T1000 (cell line): ENCODE data around the gene TSHZ2.
"Not testable (repeated sequence)": the region's sequence is repeated elsewhere in the genome, so short reads cannot be mapped to it uniquely, and the experiment has no call there.

Experiments used
- DNase-seq: peaks from one replicate; lab custom pipeline; 2025; ENCODE audit warnings: mixed read lengths; lab: John Stamatoyannopoulos, UW

The TSHZ2 gene

GRCh38 chr20:52996130-52996529 lies 24.0 kb downstream of the TSHZ2 start:
- DNase-seq: no peak

DNA sequence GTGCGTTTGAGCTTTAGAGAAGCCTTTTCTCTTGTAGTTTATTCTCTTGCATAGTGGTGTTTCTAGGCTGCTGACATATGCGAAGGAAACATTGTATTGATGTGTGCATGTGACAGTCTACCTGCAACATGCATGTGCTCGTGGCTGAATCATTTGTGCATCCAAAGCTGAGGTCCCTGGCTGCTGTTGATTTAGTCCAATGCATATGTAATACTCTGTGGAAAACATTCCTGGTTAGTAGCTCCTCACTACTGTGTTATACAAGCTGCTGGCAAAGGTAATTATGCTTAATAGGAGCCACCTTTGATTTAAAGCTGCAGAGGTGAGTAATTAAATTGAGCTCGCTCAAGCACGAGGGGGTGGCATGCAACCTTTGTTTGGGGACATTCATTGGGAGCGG lies 24.5 kb downstream of the TSHZ2 start:
- DNase-seq: no peak

- DNase-seq: no peak
Observed at GRCh38 chr20:52998268-52998667, 26.1 kb downstream of the TSHZ2 start.

GRCh38 chr20:52999040-52999439 lies 26.9 kb downstream of the TSHZ2 start:
- DNase-seq: no peak

DNA sequence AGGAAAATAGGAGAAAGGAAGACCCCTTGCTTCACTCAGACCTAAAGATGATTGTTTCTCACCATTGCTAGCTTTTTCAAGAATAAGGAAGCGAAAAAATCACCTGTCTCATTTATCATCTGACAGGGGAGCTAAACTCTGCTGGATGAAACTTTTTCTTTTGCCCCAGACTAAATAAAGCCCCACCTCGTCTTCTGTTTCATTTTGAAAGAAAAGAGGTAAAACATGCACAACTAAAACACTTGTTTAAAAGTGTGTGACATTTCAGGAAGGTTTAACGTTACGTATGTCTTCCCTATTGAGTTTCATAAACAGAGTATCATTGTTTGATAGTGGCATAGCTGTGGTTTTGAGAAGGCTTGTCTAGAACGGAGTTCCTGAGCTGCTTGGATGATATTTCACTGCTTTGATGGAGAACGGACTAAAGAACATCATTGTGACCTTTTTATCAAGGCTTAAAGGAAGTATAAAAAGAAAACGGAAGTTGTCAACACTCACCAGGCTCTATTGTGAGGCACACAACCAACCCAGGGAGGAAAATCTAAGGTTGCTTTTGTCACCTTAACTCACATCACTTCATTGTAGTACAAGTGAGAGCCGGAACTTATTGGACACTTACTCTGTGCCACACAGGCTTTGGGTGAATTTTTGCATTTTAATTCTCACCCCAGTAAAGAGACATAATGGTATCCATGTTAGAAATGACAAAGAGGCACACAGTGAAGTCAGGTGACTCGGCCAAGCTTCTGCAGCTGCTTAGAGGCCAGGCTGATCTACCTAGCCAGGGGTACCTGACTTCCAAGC lies 29.5 kb downstream of the TSHZ2 start:
- no peak for DNase-seq

- DNase-seq: no peak
Observed at GRCh38 chr20:53002786-53003185, 30.6 kb downstream of the TSHZ2 start.

DNA sequence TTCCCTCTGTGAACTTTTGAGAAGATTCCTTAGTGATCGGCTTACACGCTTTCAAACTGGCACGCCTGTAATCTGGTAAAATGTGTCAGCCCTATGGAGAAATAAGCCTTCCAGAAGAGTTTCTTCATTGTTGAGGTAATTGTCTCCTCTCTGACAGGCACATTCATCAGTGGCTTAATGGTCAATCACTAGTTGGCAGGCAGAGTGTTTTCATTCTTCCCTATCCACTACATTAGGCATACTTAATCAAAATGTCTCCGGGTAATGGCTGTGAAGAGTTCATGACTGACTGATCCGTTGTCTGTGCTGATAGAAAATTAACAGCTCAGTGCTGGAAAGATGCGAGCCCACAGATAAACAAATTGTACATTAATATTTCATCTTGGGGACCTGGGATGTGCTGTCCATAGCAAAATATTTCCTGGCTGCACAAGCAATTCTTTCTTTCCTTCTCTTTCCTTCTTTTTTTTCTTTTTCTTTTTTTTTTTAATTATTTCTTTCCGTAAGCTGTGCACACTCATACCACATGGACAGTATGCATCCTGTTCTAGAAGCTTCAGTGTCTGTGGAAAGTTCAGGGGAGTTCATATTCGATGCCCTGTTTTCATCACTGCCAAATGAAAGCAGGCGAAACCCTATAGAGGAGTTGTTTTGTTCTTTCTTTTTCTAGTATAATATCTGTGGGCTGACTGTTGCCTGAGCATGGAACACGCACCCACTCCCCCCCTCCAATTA lies 31.4 kb downstream of the TSHZ2 start:
- DNase-seq: no peak

- no peak for DNase-seq
Observed at GRCh38 chr20:53004267-53004813, 32.2 kb downstream of the TSHZ2 start.

GRCh38 chr20:53009979-53010735 lies 38.0 kb downstream of the TSHZ2 start:
- DNase-seq: no peak

DNA sequence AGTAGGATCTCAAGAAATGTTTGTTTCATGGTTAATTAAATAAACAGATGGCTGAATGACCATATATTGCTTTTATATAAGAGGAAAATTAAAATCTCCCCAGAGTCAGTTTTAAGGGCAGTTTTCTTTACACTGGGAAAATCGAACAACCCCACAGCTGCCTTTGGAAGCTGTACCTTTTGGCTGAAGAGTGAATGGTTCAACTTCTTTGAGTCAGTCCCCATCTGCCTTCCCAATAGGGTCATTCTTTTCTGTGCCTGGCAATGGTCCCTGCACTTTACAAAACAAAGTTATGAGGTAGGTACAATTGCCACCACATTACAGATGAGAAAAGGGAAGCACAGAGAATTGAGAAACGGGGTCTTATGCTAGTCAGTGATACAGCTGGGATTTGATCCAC lies 39.5 kb downstream of the TSHZ2 start:
- DNase-seq: no peak

GRCh38 chr20:53013183-53013582 lies 41.0 kb downstream of the TSHZ2 start:
- no peak for DNase-seq

DNA sequence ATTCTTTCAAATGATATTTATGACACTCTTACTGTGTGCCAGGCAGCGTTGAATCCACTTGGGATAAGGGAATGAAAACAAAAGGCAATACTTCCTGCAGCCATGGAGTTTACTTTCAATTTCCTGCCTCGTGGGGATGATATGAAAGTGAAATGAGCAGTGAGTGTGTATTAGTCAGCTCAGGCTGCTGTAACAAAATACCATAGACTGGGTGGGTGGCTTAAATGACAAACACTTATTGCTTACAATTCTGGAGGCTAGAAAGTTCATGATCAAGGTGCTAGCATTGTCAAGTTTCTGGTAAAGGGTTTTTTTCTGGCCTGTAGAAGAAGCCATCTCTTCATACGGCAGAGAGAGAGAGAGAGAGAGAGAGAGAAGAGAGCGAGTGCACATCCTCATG lies 41.7 kb downstream of the TSHZ2 start:
- no peak for DNase-seq

- no peak for DNase-seq
Observed at GRCh38 chr20:53016071-53016470, 43.9 kb downstream of the TSHZ2 start.

DNA sequence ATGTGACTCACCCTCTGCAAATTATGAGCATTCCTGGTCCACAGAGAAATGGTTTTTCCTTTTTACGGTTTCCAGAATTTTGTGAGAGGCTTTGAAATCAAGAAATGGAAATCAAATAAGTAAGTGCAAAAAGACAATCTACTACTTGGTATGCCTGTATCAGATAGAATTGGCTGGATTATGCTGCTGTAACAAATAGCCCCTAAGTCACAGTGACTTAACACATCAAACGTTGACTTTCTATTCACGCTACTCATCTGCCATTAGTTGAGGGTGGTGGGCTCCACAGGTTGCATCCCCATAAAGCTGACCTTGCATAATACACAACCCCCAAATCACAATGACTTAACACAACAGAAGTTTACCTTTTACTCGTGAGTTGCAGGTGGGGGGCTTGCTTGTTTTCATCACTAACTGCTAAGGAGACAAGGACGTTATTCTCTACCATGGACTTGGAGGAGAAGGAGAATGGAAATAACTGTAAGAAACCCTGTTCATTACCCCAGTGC lies 44.4 kb downstream of the TSHZ2 start:
- DNase-seq: no peak

GRCh38 chr20:53017206-53017605 lies 45.0 kb downstream of the TSHZ2 start:
- DNase-seq: no peak

GRCh38 chr20:53019464-53019863 lies 47.3 kb downstream of the TSHZ2 start:
- DNase-seq: no peak

DNA sequence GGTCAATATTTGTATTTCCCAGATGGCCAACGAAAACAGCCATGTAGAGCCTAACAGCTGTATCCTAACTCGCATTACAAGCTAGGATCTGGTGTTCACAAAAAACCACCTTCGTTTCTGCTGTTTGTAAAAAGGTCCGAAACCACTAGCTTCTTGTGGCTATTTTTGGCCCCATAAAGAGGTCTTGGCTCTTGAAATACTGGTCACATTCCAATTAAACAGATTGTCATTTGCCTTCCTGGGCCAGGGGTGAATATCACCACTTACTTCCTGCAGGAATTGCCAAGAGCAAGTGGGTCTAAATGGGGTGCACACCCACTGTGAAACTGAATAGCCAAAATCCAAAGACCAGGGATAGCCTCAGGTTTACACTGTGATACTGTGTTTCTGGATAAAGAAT lies 48.2 kb downstream of the TSHZ2 start:
- DNase-seq: no peak

- DNase-seq: no peak
Observed at GRCh38 chr20:53020834-53021233, 48.7 kb downstream of the TSHZ2 start.

GRCh38 chr20:53021934-53022333 lies 49.8 kb downstream of the TSHZ2 start:
- DNase-seq: no peak

GRCh38 chr20:53023732-53024520 lies 51.8 kb downstream of the TSHZ2 start:
- DNase-seq: no peak

DNA sequence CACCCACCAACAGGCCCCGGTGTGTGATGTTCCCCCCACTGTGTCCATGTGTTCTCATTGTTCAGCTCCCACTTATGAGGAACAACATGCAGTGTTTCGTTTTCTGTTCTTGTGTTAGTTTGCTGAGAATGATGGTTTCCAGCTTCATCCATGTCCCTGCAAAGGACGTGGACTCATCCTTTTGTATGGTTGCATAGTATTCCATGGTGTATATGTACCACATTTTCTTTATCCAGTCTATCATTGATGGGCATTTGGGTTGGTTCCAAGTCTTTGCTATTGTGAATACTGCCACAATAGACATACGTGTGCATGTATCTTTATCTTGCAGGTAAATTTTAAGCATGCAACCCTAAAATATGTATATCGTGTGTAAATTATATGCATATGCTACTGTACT lies 52.5 kb downstream of the TSHZ2 start:
- DNase-seq: not testable (repeated sequence)
